Lower leg skin (tissue), 3 donors: ENCODE results near the gene TAF7.

Source experiments
- POLR2A ChIP-seq, 2 donors: fragments of 450-650 bp; IDR thresholded peaks; one replicate each; pipeline ENCODE4 v1.6.1; 2016 to 2017; ENCODE audit warnings: antibody characterized with exemption in 2 of 2, mild to moderate bottlenecking in 1 of 2, moderate library complexity in 1 of 2
- TF ChIP-seq, protein P1 (sequence below), 3 donors: fragments of 450-650 bp; IDR thresholded peaks; one replicate each; pipeline ENCODE4 v1.5.1; 2016; ENCODE audit warnings: antibody characterized with exemption in 3 of 3, mild to moderate bottlenecking in 3 of 3, moderate library complexity in 2 of 3

DNA sequence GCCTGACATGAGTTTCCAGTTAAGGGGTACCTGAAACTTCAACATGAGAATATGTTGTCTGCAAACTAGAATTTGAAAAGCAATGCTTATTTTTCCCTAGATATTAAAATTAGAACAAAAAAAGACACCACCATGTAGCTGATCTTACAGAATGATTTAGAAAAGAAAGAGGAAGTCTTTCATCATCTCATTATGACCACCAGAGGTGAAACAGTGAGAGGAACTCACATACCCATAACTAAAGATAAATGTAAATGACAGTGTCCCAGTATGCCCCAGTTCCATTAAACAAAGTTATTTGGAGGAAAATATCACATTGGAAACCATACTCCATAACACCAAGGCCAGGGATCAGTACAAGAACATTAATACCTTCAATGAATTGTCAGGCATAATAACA lies 6.9 kb downstream of the TAF7 start:
- TF ChIP-seq, protein P1, sequence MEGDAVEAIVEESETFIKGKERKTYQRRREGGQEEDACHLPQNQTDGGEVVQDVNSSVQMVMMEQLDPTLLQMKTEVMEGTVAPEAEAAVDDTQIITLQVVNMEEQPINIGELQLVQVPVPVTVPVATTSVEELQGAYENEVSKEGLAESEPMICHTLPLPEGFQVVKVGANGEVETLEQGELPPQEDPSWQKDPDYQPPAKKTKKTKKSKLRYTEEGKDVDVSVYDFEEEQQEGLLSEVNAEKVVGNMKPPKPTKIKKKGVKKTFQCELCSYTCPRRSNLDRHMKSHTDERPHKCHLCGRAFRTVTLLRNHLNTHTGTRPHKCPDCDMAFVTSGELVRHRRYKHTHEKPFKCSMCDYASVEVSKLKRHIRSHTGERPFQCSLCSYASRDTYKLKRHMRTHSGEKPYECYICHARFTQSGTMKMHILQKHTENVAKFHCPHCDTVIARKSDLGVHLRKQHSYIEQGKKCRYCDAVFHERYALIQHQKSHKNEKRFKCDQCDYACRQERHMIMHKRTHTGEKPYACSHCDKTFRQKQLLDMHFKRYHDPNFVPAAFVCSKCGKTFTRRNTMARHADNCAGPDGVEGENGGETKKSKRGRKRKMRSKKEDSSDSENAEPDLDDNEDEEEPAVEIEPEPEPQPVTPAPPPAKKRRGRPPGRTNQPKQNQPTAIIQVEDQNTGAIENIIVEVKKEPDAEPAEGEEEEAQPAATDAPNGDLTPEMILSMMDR (IDR thresholded peaks at IDR 0.05): no peak
- TF ChIP-seq POLR2A (IDR thresholded peaks at IDR 0.05): no peak
